Measurements from ENCODE around the gene THBD. TPM values are rescaled to one million over a fixed set of nuclear protein-coding genes. Genes with fewer than 3 reads are reported as not detected.

THBD gene
- total RNA-seq, 4 donors from 2014 or later = 12.0 to 77.4 (median 39.5) TPM

DNA sequence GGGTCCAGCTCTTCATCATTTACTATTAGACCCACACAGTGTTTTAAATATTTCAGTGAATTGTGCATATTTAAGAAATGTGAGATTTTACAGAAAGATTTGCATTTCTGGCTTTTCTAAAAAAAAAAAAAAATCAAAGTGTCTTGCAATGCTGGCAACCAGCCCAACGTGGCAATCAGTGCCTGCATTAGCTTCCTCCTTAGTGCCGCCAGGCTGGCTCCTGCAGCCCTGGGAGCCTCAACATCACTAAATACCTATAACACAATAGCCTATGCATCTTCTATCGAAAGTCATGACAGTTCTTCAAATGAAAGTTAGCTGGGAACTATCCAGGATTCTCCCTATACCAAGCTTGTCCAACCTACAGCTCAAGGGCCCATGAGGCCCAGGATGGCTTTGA, 46.0 kb upstream of the THBD start:
- Histone ChIP-seq H3K27ac (no peak overlapping the region), H3K36me3 (no peaks in the 10 kb centered on the region), H3K4me1 (peaks cover 0 to 8% (median 5%) of the 10 kb centered on the region in 3 donors), H3K9me3 (no peaks in the 10 kb centered on the region), H3K4me3 (no peak overlapping the region), H3K27me3 (no peaks in the 10 kb centered on the region)
- WGBS, 2 donors (ENCODE audit: low coverage in 1 of 2) = 64 to 81% methylated on average over 2 to 3 of the region's 3 CpGs
- TF ChIP-seq POLR2AphosphoS5 (IDR thresholded peaks at IDR 0.05) = no peak
- no peak for ATAC-seq

DNA sequence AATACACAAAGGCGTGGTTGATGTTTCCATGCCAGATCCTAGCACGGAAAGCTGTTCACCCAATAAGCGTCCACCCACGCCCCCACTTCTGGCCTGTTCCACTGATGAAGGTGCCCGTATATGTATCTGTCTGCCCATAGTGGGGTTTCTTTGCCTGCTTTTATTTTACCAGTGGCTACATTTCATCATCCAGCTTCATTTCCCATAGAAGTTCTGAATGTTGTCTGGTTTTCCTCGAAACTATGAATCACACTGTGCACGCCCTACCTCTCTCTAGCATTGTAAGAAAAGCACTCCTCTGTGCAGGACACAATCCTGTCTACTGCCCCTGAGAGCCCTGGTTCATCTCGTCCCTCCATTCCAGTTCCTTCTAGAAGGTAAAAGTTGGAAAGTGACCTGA, 45.5 kb upstream of the THBD start:
- no peak for TF ChIP-seq POLR2AphosphoS5 (IDR thresholded peaks at IDR 0.05)
- no peak for TF ChIP-seq EP300 (IDR thresholded peaks at IDR 0.05)
- no peak for TF ChIP-seq POLR2A (IDR thresholded peaks at IDR 0.05)
- TF ChIP-seq, protein P1, sequence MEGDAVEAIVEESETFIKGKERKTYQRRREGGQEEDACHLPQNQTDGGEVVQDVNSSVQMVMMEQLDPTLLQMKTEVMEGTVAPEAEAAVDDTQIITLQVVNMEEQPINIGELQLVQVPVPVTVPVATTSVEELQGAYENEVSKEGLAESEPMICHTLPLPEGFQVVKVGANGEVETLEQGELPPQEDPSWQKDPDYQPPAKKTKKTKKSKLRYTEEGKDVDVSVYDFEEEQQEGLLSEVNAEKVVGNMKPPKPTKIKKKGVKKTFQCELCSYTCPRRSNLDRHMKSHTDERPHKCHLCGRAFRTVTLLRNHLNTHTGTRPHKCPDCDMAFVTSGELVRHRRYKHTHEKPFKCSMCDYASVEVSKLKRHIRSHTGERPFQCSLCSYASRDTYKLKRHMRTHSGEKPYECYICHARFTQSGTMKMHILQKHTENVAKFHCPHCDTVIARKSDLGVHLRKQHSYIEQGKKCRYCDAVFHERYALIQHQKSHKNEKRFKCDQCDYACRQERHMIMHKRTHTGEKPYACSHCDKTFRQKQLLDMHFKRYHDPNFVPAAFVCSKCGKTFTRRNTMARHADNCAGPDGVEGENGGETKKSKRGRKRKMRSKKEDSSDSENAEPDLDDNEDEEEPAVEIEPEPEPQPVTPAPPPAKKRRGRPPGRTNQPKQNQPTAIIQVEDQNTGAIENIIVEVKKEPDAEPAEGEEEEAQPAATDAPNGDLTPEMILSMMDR (IDR thresholded peaks at IDR 0.05) = no peak
- no peak overlapping the region for H3K27ac ChIP-seq
- H3K4me1 ChIP-seq = peaks cover 0 to 8% (median 5%) of the 10 kb centered on the region in 3 donors
- H3K27me3 ChIP-seq = no peaks in the 10 kb centered on the region
- WGBS, 2 donors (ENCODE audit: low coverage in 1 of 2) = 95 to 100% methylated on average over 2 to 5 of the region's 8 CpGs
- H3K36me3 ChIP-seq = no peaks in the 10 kb centered on the region
- no peak for ATAC-seq
- H3K9me3 ChIP-seq = no peaks in the 10 kb centered on the region
- H3K4me3 ChIP-seq = no peak overlapping the region

DNA sequence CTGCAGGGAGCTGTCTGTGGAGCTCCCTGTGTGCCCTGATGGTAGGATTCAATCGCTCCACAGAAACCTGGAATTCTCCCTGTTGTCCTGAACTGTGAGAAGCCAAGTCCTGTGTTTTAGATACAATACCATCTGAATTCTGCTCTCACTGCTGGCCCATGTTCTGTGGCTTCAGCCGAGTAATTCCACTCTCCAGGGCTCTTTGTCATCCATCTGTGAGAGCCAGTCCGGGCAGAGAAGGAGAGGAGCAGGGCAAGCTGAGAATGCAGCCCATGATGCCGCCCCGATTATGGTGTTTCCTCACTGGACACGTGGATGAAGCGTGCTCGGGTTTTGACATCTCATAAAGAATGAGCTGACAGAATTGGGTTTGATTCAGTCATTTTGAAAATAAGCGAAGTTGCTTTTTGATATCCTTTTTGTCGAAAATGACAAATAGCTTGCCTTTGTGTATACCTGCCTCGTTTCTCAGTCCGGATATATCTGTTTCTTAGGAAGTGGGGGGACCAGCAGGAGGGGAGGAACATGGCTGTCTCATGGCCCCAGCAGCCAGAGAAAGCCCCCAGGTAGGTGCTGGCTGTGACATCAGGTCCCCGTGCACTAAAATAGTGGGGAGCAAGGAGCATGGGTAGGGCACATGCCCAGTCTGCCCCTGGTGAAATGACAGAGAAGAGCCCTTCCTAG, 44.9 kb upstream of the THBD start:
- Histone ChIP-seq H3K27me3 (no peaks in the 10 kb centered on the region), H3K4me1 (peaks cover 0 to 8% (median 5%) of the 10 kb centered on the region in 3 donors)
- WGBS, 2 donors (ENCODE audit: low coverage in 1 of 2) = 81 to 89% methylated on average over 5 to 11 of the region's 13 CpGs

DNA sequence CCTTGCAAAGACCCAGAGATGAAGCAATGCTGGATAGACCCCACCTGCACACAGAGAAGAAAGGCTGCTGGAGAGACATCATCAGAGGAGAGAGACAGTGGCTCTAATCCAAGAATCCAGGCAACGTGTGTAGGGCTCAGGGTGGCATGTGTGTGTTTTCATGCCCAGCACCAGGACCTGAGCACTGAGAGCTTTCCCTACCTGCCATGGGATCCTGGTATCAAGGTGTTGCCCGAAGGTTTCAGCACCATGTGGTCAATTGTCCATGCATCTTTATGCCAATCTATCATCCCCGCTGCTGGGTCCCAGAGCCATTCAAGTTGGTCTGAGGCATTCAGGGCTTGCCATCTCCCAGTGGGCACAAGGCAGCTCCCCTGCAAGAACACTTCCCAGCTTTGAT, 44.1 kb upstream of the THBD start:
- TF ChIP-seq, protein P1 (IDR thresholded peaks at IDR 0.05) = no peak
- TF ChIP-seq POLR2AphosphoS5 (IDR thresholded peaks at IDR 0.05) (no peak), POLR2A (IDR thresholded peaks at IDR 0.05) (no peak), EP300 (IDR thresholded peaks at IDR 0.05) (no peak)
- H3K4me3 ChIP-seq = no peak overlapping the region
- H3K27ac ChIP-seq = no peak overlapping the region
- ATAC-seq = no peak
- H3K36me3 ChIP-seq = no peaks in the 10 kb centered on the region
- no CpG with 5 or more reads among the region's 3 CpGs for WGBS, 2 donors (ENCODE audit: low coverage in 1 of 2)
- H3K27me3 ChIP-seq = no peaks in the 10 kb centered on the region
- no peaks in the 10 kb centered on the region for H3K9me3 ChIP-seq
- H3K4me1 ChIP-seq = peaks cover 0 to 8% (median 5%) of the 10 kb centered on the region in 3 donors

More for the DNA sequence above, 44.9 kb upstream of the THBD start:
- Histone ChIP-seq H3K36me3 (no peaks in the 10 kb centered on the region), H3K27ac (no peak overlapping the region), H3K9me3 (no peaks in the 10 kb centered on the region), H3K4me3 (no peak overlapping the region)
- TF ChIP-seq POLR2AphosphoS5 (IDR thresholded peaks at IDR 0.05) (no peak), POLR2A (IDR thresholded peaks at IDR 0.05) (no peak), EP300 (IDR thresholded peaks at IDR 0.05) (no peak)
- TF ChIP-seq, protein P1 (IDR thresholded peaks at IDR 0.05) = no peak
- no peak for ATAC-seq

DNA sequence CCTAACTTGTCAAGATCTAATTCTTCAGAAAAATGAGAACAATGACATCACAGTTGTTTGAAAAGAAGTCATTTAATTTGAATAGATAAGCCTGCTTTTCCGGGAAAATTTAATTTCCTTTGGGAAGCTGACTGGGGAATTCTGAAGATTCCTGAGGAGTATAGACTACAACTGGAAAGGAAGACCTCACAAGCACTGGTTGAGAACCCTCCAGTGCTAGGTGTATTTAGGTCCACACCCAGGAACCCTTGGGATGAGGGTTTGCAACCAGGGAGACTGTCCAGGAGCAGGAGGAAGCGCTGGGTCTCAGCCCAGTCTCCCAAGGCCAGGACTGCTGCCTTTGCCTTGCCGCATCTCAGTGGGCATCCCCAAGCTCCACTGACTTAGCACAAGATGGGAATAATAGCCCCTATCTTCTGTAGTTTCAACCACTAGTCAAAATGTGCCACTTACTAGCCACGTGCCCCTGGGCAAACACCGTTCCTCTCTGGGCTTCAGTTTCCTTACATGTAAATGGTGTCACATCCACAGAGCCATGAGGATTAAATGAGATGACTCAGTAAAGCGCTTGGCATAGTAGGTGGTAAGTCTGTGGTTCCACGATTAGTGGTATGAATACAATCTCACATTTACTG, 43.5 kb upstream of the THBD start:
- peak; percentile 21 for ATAC-seq
- TF ChIP-seq POLR2A (IDR thresholded peaks at IDR 0.05) (no peak), EP300 (IDR thresholded peaks at IDR 0.05) (no peak), POLR2AphosphoS5 (IDR thresholded peaks at IDR 0.05) (no peak)
- TF ChIP-seq, protein P1 (IDR thresholded peaks at IDR 0.05) = no peak
- 83 to 90% methylated on average over 5 of the region's 7 CpGs for WGBS, 2 donors (ENCODE audit: low coverage in 1 of 2)
- H3K36me3 ChIP-seq = no peaks in the 10 kb centered on the region
- no peak overlapping the region for H3K4me3 ChIP-seq
- no peaks in the 10 kb centered on the region for H3K9me3 ChIP-seq
- H3K27ac ChIP-seq = no peak overlapping the region
- H3K4me1 ChIP-seq = peaks cover 0 to 8% (median 5%) of the 10 kb centered on the region in 3 donors
- H3K27me3 ChIP-seq = no peaks in the 10 kb centered on the region
